Epithelial cell of esophagus (primary cell): ENCODE results near the gene DBX2.
A peak's percentile ranks its signal among the peaks of the same experiment; 100 is the strongest.
"Not testable (repeated sequence)": the region's sequence is repeated elsewhere in the genome, so short reads cannot be mapped to it uniquely, and the experiment has no call there.

Source experiments
- DNase-seq: peaks from one replicate; pipeline ENCODE4 v3.0.0; 2010; ENCODE audit warnings: low read depth
- H3K4me3 ChIP-seq: 2 replicates; pipeline ENCODE4 v1.5.1; 2011; ENCODE audit warnings: mild to moderate bottlenecking, low read length, control low read depth
- CTCF ChIP-seq: IDR thresholded peaks from 2 replicates; pipeline ENCODE4 v1.5.1; 2011; ENCODE audit warnings: low read depth, mild to moderate bottlenecking, low read length, control low read depth, inconsistent platforms; ENCODE audit not compliant: insufficient read depth; ENCODE audit errors: missing control alignments

DBX2 gene

GRCh38 chr12:45010059-45010458 is 40.8 kb downstream of the DBX2 start:
- TF ChIP-seq CTCF, result no peak
- peak; percentile 31 for DNase-seq

GRCh38 chr12:45008211-45008610 is 42.7 kb downstream of the DBX2 start:
- no peak for TF ChIP-seq CTCF
- no peak overlapping the region for H3K4me3 ChIP-seq
- no peak for DNase-seq

More at GRCh38 chr12:45010059-45010458, 40.8 kb downstream of the DBX2 start:
- H3K4me3 ChIP-seq, result no peak overlapping the region

GRCh38 chr12:44999355-44999754 is 51.5 kb downstream of the DBX2 start:
- no peak overlapping the region for H3K4me3 ChIP-seq
- no peak for DNase-seq
- no peak for TF ChIP-seq CTCF

GRCh38 chr12:44993161-44993560 is 57.7 kb downstream of the DBX2 start:
- no peak overlapping the region for H3K4me3 ChIP-seq
- DNase-seq, result no peak
- TF ChIP-seq CTCF, result no peak

- not testable (repeated sequence) for DNase-seq, H3K4me3 ChIP-seq
These were observed 66.0 kb downstream of the DBX2 start for GRCh38 chr12:44984863-44985262.

- TF ChIP-seq CTCF, result no peak
- no peak for DNase-seq
- no peak overlapping the region for H3K4me3 ChIP-seq
These were observed 71.0 kb downstream of the DBX2 start for GRCh38 chr12:44979918-44980317.

- DNase-seq, result no peak
- H3K4me3 ChIP-seq, result no peak overlapping the region
- TF ChIP-seq CTCF, result no peak
These were observed 74.7 kb downstream of the DBX2 start for GRCh38 chr12:44976246-44976645.
